22Rv1 (cell line): ENCODE measurements around the gene AGXT2.

Experiments
- ZFX ChIP-seq: fragments of 450-650 bp; IDR thresholded peaks from 2 replicates; pipeline ENCODE4 v1.6.1; 2017; ENCODE audit warnings: antibody characterized with exemption, borderline replicate concordance
- TF ChIP-seq, protein P1 (sequence below): fragments of 450-650 bp; IDR thresholded peaks from 2 replicates; pipeline ENCODE4 v1.5.1; 2017; ENCODE audit warnings: mild to moderate bottlenecking

DNA sequence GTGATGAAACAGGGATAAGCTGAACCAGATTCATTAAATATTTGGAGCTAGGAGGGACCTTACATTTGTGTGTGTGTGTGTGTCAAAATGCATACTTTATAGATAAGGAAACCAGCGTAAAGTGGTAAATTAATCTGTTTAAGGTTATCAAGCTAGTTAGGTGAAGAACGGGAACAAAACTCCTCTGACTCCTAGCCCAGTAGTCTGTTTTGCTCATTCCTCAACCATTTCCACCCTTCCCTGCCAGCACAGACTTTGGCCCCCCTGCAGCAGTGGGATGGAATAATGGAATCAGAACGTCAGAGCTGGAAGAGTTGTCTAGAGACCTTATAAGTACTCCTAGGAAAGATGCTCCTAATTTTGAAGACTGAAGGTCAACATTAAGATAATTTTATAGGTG, 6.5 kb downstream of the AGXT2 start:
- TF ChIP-seq, protein P1, sequence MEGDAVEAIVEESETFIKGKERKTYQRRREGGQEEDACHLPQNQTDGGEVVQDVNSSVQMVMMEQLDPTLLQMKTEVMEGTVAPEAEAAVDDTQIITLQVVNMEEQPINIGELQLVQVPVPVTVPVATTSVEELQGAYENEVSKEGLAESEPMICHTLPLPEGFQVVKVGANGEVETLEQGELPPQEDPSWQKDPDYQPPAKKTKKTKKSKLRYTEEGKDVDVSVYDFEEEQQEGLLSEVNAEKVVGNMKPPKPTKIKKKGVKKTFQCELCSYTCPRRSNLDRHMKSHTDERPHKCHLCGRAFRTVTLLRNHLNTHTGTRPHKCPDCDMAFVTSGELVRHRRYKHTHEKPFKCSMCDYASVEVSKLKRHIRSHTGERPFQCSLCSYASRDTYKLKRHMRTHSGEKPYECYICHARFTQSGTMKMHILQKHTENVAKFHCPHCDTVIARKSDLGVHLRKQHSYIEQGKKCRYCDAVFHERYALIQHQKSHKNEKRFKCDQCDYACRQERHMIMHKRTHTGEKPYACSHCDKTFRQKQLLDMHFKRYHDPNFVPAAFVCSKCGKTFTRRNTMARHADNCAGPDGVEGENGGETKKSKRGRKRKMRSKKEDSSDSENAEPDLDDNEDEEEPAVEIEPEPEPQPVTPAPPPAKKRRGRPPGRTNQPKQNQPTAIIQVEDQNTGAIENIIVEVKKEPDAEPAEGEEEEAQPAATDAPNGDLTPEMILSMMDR = no peak
- TF ChIP-seq ZFX = no peak
